GM19455 (cell line): ENCODE results near the gene DOCK4.
"Not testable (repeated sequence)": the region's sequence is repeated elsewhere in the genome, so short reads cannot be mapped to it uniquely, and the experiment has no call there.

Experiments
- ATAC-seq: cut with Tn5 transposase; IDR thresholded peaks from one replicate; pipeline ENCODE4 v1.9.1; 2021; ENCODE audit not compliant: unreplicated experiment

The DOCK4 gene

DNA sequence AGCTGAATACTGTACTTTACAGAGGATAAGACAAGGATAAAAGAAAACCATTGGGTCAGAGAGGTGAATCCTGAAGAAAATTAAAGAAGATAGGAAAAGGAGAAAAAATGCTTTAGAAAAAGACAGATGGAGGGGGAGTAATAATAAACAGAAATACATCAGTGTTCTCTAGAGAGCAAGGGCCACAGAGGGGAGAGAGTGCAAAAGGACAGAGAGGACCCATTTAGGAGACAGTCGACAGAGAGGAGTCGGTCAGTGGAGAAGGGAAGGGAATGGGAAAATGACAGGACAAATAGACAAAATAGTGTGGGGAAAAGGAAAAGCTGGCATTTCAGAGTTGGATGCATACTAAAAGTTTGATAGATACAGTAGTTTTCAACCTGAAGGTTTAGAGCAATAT, 287.0 kb downstream of the DOCK4 start:
- no peak for ATAC-seq

DNA sequence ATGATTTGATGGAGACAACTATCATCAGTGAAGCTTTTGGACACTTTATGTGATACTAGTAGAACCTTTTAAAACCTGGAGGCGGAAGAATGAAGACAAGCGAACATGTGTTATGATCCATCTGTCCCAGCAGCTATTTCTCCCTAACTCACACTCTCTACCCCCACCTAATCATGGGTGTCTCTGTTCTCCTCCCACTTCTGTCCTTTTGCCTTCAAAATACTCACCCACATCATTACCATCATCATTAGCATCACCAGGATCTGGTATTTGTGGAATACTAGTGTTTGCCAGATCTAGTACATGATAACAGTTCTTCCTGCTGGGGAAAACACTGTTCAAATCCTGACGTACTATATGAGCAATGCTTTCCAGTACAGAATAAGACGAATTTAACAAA, 287.7 kb downstream of the DOCK4 start:
- ATAC-seq: no peak

DNA sequence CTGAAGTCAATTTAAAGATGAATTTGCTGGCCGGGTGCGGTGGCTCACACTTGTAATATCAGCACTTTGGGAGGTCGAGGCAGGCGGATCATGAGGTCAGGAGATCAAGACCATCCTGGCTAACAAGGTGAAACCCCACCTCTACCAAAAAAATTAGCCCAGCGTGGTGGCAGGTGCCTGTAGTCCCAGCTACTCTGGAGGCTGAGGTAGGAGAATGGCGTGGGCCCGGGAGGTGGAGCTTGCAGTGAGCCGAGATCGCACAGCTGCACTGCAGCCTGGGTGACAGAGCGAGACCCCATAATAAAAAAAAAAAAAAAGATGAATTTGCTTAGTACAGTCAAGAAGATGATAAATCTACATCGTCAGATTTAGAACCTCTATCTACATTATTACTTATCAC, 288.8 kb downstream of the DOCK4 start:
- ATAC-seq: not testable (repeated sequence)

DNA sequence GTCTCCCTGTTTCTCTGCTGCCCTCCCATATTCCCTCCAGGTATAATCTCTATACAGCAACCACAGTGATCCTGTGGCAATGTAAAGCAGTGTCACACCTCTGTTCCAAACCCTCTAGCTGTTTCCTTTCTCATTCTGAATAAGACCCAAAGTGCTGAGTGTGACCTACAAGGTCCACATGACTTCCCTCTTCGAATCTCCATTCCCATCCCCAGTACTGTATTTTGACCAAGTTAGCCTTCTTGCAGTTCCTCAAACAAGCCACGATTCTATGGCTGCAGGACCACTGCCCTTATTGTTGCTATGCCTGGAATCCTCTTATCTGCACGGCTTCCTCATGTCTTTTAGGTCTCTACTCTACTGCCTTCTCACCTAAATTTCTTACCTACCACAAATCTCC, 291.9 kb downstream of the DOCK4 start:
- no peak for ATAC-seq

DNA sequence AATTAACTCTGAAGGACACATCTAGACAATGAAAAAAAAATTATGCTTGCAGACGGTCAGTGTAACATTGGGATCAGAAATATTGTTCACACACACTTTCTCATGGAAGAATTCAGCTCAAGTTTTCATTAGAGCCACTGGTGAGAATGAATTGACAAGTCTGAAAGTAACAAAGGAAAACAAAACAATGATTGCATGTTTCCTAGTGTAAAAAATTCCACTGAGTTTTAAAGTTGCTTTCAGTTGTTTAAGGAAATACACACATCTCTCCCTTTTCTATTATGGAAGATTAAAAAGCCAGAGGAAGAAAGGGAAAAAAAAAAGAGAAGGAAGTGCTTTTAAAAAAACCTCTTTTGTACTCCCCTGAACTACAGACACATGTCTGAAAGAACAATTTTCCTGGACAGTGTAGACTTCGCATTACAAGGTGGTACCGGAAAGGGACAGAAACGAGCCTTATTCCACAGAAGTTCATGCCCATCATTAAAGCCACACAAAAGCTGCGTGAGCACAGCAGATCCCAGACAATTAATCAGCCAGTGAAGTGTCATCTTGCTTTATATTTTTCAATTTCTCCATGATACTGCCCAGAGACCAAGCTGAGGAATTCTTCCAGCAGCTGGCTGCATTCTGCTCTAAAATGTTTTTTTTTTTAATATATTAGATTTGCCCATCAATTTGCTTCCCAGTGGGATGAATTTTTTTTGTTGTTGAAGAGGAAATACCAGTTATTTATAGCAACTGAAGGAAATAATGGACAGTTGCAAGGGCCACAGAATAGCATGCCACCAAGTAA, 294.8 kb downstream of the DOCK4 start:
- ATAC-seq: no peak

DNA sequence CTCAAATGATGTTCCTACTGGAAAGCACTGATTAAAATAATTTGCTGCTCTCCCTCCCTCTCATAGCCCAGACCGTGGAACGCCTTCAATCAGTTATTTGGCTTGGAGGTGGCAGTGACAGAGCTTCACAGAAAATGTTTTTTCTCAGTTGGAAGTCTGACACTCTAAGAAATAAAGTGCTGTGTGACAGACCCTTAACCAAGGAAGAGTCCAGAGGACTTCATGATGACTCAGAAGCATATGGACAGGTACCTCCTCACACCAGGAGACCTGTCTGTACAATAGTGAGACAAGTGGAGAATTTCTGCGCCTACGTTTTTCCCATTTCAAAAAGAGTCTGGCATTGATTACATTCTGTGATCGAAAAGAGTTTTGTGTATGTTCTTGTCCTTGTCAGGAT, 295.5 kb downstream of the DOCK4 start:
- ATAC-seq: no peak

DNA sequence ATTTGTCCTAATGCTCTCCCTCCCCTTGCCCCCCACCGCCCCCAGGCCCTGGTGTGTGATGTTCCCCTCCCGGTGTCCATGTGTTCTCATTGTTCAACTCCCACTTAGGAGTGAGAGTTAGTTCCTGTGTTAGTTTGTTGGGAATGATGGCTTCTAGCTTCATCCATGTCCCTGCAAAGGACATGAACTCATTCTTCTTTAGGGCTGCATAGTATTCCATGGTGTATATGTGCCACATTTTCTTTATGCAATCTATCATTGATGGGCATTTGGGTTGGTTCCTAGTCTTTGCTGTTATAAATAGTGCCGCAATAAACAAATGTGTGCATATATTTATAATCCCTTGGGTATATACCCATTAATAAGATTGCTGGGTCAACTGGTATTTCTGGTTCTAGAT, 297.5 kb downstream of the DOCK4 start:
- not testable (repeated sequence) for ATAC-seq

DNA sequence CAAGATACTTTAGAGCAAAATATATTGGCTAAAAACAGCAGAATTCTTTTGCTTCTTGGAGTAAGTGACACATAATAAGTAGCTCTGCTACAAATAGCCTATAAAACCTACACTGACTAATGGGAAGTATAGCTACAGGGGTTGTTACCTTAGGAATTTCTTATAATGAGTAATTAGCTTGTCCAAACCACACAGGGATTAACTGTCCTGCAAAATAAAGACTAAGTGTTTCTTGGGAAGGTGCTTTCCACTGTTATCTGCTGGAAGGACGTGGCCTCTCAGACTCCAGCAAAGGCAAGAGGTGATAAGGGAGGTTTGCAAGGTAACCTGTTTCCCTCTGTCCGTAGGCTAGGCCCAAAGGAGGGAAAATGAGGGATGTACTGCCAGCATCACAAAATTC, 302.4 kb downstream of the DOCK4 start:
- no peak for ATAC-seq

DNA sequence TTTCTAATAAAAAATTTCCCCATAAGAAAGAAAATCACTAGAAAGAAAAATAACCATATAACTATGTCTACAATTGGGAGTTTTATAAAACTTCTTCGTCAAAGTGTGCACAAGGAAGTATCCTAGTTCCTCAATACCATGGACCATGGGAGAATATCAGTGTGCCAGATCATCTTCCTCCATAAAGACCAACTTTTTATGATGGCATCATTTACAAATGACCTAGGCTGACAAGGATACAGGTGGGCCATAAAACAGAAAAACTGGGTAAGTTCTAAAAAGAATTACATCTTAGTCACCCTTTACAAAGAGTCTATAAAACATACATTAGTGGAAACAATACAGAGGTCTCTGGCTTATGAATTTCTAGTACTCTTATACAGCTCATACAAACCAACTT, 303.2 kb downstream of the DOCK4 start:
- no peak for ATAC-seq

DNA sequence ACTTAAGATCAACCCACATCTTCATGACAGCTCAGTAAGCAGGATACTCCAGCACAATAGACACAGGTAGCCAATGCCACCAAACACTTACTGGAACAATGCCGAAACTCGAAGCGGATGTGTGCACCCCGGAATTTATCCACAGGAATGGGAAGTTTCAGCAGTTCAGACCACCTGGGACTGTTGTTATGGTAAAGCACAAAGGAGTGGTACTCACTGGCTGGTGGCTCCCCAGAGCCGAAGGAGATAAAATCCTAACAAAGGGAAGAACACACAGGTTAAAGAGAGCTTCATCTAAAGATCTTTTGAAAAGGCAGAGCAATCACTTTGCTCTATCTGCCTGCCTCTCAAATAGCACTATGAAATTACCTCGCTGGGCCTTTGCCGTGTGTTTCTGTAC, 305.9 kb downstream of the DOCK4 start:
- no peak for ATAC-seq

DNA sequence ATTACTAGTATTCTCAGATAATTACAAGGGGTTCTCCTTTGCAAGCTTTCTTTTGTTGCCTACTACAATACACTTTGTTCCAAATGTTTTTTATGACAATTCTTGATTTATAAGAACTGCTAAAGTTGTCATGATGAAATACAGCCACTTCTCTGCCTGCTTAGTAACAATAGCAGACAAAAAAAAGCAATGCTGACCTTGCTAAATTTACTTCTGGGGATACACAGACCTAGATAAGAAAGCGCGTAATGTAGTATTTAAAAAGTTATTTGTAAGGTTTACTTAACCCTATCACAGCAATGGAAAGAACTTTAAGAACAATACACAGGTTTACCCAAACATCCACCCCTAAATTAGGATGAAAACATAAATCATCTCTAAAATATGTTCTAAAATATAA, 311.1 kb downstream of the DOCK4 start:
- no peak for ATAC-seq

DNA sequence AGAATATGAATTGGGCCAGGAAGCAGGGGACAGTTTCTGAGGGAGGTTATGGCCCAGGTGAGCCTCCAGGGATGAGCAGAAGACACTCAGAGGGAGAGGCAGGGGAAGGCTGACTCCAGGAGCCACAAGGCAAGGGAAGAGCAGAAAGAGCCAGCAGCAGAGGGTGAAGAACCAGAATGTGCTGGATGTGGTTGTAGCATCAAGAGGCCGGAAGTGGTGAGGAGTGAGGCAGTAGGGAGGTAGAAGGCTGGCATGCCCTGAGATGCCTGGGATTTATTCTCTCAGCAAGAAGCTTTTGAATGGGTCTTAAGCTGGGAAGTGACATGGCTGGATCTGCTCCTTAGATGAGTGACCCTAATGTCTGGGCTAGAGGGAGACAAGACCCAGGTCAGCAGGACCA, 311.7 kb downstream of the DOCK4 start:
- no peak for ATAC-seq

DNA sequence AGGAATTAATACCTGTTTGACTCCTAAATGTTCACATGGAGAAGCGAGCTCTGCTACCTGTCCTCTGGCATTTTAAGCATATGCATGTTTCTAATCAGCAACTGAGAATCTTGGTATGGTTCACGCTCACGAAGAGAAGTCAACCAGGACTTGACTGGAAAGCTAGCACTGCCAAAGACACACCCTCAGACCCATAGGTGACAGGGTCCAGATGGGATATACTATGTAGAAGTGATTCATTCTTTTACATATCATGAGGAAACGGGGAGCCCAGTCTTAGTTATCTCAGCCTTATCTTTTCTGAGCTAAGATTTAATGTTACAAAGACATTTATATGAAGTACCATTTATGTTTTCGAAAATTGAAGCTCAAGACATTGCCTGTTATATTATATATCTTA, 313.0 kb downstream of the DOCK4 start:
- ATAC-seq: no peak

DNA sequence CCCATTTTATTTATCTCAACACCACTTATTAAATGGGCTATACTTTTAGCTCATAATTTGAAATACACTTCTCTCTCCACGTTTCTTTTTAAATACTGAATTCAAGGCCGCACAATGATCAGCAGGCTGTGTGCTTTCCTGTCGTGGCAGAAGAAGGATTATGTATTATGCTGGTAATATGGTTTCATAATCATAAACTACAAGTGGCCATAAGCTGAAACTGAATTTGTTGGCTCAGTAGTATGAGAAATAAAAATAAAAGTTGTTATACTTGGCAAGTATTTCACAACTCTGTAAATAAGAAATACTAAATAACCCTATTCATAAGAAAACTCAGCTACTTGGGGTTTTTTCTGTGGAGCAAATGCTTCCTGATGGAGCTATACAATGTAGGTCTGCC, 313.6 kb downstream of the DOCK4 start:
- no peak for ATAC-seq

DNA sequence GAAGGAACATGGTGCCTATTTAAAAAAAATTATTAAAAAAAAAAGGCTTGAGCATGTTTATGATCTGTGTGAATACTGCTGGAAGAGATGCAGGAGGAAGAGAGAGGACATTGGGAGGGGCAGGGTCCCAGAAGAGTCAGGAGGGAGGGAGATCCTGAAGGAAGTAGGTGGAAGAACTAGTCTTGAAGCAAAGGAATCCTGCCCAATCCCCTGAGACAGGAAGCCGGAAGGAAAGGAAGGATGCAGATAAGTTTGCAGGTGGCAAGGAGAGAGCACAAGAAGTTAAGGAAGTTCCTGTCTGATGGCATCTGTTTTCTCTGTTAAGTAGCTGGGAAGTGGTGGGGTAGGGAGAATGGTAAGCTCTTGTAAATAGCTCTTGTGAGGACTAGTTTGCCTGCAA, 318.5 kb downstream of the DOCK4 start:
- ATAC-seq: no peak

DNA sequence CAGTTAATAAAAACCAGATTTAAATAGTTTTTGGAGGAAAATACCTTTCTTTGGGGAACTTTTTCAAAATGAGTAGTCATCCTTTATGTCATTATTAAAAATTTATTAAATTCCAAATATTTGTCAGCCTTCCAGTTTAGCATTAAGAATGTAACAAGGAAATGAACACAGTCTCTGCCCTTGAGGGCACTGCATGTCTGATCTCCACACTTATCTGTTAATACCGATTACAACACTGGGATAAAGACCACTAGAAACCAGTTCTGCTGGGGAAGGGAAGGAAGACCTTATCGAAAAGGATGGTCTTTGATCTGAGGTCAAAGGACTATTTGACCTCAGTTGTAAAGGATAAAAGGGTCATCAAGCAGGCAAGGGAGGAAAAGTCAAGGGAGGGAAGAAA, 320.0 kb downstream of the DOCK4 start:
- no peak for ATAC-seq

DNA sequence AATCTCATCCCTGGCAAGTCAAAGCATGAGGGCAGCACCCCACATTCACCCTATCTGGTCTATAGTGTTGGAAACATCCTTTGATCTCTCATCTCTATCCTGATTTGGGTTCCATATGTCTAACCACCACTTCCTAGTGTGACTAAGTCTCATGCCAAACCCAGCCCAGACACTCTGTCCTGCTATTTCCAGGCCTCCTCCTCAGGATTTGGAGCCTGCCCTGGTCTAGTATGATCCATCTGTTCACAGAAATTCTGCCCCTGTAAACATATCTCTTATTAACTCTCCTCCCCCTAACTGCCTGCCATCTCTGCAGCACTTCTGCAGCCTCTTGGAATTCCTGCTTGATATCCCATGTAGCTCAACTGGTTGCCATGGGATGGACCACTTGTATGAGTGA, 323.0 kb downstream of the DOCK4 start:
- no peak for ATAC-seq

DNA sequence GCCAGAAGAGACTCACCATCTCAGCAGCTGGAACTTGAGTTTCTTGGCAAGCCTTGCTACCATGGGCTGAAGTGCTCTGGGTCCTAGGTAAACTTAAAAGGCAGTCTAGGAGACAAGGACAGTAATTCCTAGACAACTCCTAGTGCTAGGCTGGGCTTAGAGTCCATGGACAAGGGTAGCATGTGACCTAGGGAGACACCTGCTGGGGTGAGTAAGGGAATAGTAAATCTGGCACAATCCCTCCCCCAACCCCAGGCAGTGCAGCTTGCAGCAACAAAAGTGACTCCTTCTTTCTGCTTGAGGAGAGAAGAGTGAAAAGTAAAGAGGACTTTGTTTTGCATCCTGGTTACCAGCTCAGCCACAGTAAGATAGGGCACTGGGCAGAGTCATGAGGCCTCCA, 327.4 kb downstream of the DOCK4 start:
- no peak for ATAC-seq

DNA sequence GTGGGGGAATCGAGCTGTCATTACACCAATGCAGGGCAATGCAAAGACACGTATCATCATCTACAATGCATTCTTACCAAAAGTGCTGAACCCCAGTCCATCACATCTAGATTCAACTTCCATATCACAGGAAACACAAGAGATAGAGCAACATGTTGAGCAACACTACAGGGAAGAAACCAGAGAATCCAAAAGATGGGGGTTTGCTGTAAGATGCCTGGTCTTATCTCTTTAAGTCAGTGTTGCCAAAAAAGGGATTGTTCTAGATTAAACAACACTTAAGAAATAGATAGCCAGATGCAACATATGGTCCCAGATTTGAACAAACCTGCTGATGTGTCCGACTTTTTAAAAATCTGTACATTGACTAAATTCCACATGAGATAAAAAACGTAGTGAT, 328.3 kb downstream of the DOCK4 start:
- ATAC-seq: no peak

DNA sequence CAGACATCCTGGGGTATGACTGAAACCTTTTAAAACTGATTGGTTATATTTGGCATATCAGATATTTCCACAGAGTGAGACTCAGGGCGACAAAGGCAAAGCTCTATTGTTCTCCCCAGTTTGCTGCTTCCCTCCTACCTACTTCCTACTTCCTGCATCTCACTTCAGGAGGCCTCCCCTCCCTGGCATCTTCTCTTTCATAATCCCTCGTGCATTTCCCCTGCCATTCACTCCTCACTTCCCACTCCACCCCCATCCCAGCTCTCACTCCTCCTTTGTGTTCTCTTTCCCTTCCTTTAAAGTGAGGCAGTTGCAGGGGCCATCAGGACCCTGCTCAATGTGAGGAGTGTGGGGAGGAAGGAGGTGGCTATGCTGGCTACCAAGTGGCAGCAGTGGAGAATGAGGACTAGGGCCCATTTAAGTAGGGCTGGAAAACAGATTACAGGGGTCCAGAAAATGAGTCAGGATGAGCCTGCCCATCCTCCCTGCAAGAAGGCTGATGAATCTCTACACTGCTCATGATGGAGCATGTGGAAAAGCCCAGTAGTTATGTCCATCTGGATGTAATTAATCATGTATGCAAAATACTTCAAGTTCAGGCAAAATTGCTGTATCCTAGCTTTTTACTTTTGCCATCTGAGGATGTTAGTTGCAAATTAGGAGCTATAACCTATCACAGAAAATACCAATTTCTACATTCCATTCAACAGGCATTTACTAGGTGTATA, 332.1 kb downstream of the DOCK4 start:
- no peak for ATAC-seq

DNA sequence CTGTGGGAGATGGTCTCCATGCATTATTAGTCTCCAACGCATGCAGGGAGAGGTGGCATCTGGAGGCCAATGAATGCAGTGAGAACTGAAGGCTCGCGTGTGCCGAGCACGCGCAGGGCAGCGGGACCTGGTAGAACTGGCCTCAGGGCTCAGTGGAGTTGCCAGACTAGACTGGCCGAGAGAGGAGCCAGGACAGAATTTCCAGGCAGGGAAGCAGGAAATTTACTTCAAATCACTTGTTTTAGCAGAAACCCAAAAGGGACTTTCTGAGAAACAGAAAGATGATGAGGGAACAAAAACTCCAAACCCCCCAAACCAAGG, 332.9 kb downstream of the DOCK4 start:
- no peak for ATAC-seq

DNA sequence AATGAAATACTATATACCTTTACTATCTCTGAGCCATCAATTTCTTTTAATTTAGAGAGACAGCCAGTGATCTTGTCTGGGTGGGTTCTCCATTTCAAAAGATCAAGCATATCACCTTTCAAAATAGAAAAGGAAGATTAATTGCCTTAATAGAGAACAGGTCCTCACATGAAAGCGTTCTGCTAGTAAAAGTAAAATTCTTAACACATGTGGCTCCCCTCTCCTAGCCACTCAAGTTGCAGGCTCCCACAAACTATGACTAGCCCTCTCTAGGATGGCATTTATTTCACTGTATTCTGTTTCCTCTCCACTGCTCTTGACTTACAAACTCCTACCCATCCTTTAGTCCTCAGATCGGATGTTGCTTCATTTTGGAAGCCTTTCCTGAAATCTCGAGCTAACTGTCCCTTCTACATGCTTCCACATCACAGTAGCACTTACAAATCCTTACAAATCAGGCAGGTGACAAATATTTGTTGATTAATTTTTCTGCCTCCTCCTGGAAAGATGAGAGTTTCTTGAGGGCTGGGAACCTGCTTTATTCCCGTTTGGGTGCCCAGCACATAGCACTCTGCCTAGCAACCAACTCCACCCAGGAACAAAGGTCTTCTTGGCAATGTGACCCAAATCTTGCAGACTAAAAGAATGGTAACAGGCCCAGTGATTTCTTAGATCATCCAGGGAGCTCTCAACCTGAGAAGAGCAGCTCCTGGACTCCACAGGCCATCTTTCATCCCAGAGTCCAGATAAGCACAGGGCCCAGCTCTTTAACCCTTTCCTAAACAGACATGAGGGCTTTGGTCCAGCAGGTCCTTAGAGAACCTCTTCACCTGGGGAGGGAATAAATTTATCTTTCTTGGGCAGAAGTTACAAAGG, 333.5 kb downstream of the DOCK4 start:
- no peak for ATAC-seq
